ENCODE measurements around the gene NMRK2. TPM values are rescaled to one million over a fixed set of nuclear protein-coding genes. Genes with fewer than 3 reads are reported as not detected.

Gene NMRK2
- polyA plus RNA-seq, 2 of the 4 experiments (the other 2 are of a cell fraction): not detected

DNA sequence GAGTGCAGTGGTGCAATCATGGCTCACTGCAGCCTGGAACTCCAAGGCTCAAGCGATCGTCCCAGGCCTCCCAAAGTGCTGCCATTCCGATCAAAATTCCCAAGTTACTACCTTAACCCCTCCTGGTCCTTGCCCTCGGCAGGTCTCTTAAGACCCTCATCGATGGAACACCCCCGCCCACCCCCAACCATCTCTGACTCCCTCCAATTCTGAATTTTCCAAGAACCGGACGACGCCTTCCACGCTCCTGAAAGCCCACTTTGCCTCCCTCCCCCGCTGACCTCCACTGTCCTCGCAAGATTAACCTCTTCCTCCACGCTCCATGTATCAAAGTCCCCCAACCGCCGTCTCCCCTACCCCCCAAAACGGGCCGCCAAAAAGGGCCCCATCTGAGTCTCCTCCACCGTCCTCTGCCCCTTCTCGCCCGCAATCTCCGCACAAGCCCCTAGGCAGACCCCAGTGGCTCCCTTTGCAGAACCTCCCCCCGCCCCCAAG lies 37.5 kb downstream of the NMRK2 start:
- ChIA-PET POLR2A (interaction anchor here (4.7 kb wide), 1 partner anchor 13 kb away, joined by 60 read pairs; the partner anchor contains the start of gene EEF2), CTCF (interaction anchor here (1.2 to 4.8 kb wide), 3 partner anchors 10 to 15 kb away, joined by 4 to 16 read pairs (median 4); partner anchors contain the start of gene EEF2)
- under 1% methylated on average over 17 of the region's 22 CpGs for WGBS (ENCODE audit: missing lambda C conversion rate)
- ATAC-seq (peak in 1 of 2 experiments; percentile 0; a peak in 1 of 6 replicates), FAIRE-seq (no peak), DNase-seq (ENCODE audit: low read depth in 1 of 2, low spot score in 1 of 2) (no peak)
- Histone ChIP-seq H3K4me2 (peak overlapping the region; percentile 94), H3K4me3 (peak overlapping the region; percentile 89), H3K27ac (peak overlapping the region; percentile 88 to 98), H3K4me1 (peaks cover 23% of the 10 kb centered on the region), H3K9me3 (no peaks in the 10 kb centered on the region)
- TF ChIP-seq RNF2 (IDR thresholded peaks at IDR 0.05; ENCODE audit: borderline replicate concordance, low read depth): no peak

DNA sequence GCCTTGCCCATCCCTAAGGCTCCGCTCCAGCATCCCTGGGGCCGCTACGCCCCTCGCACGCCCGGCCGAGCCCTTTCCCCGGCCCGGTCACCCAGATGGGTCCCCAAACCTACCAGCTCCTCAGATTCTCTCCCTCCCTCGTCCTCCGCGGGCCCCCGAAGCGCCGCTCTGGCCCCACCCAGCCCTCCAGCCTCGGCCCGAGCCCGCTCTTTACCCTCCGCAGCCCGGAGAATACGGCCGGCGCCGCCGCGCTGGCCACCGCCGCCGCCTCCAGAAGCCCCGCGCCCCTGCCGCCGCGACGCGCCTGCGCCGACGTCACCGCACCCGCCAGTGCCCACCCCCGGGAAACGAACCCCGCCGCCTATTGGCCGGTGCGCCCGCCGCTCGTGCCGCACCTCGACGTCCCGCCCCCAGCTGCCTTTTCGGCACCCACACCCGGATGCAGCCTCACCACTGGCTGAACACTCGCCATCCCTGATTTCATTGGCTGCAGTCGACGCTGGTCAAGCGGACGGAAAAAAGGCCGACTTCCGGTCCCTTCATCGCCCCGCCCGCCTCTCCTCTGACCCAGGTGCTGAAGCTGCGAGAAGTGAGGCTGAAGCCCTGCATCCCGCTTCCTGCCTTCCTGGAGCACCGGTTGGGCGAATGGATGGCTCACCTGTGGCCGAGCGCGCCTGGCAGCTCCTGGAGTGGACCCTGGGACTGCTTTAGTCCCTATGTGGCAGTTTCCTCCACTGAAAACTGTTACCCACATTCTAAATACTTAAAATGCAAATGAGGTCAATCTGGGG lies 38.1 kb downstream of the NMRK2 start, which contains the start of gene DAPK3:
TSS of gene DAPK3 (minus strand) at position 292 of the 791 bp plus-strand sequence. CDS start 1,364 bp downstream, outside the sequence.
- Histone ChIP-seq H3K4me1 (peaks cover 23% of the 10 kb centered on the region), H3K4me2 (peak within 1 kb of the TSS; percentile 94), H3K4me3 (peak within 1 kb of the TSS; percentile 89), H3K27ac (peak within 1 kb of the TSS; percentile 88 to 98), H3K9me3 (no peaks in the 10 kb centered on the region)
- POLR2A ChIA-PET: interaction anchor here (0.6 to 4.7 kb wide), 3 partner anchors 9 to 32 kb away, joined by 3 to 60 read pairs (median 14); partner anchors contain the start of gene EEF2
- FAIRE-seq (no peak), ATAC-seq (peak; percentile 72 to 80), DNase-seq (ENCODE audit: low read depth in 1 of 2, low spot score in 1 of 2) (peak; percentile 75 to 95)
- 0% methylated on average over 11 of the region's 73 CpGs for WGBS (ENCODE audit: missing lambda C conversion rate)
- CTCF ChIA-PET: interaction anchor here (0.7 to 4.8 kb wide), 3 partner anchors 9 to 17 kb away, joined by 4 to 16 read pairs (median 4); no protein-coding TSS in a partner anchor
- TF ChIP-seq RARB (CRISPR knock-in tag; IDR thresholded peaks at IDR 0.05) (peak; percentile 49; the same call in 1 of the 2 replicates), CEBPB (IDR thresholded peaks at IDR 0.05) (no peak), FOXS1 (CRISPR knock-in tag; IDR thresholded peaks at IDR 0.05) (no peak), RNF2 (IDR thresholded peaks at IDR 0.05; ENCODE audit: borderline replicate concordance, low read depth) (no peak), POLR2AphosphoS2 (conservative IDR thresholded peaks at IDR 0.05; ENCODE audit: low read length) (peak; percentile 99), ESRRA (IDR thresholded peaks at IDR 0.05; ENCODE audit: borderline replicate concordance, low read length) (no peak), ATOH8 (CRISPR knock-in tag; IDR thresholded peaks at IDR 0.05; ENCODE audit: low read depth) (0 out of 2 replicates have a peak, but pooled peaks have one; percentile 13), FOSB (CRISPR knock-in tag; IDR thresholded peaks at IDR 0.05) (peak; percentile 87; the same call in 1 of the 2 replicates), MYC (IDR thresholded peaks at IDR 0.05; ENCODE audit: borderline replicate concordance, low read length) (no peak), POLR2A (IDR thresholded peaks at IDR 0.05; ENCODE audit: low read length) (peak; percentile 37; the same call in 1 of the 2 replicates), JUN (IDR thresholded peaks at IDR 0.05) (peak; percentile 26 to 72; a peak in 4 of 5 replicates), CHD2 (IDR thresholded peaks at IDR 0.05; ENCODE audit: low read length, partially characterized antibody) (no peak), PHF8 (IDR thresholded peaks at IDR 0.05; ENCODE audit: borderline replicate concordance, low read depth) (peak; percentile 36; the same call in 1 of the 2 replicates), RFX5 (IDR thresholded peaks at IDR 0.05) (no peak), TFCP2L1 (CRISPR knock-in tag; IDR thresholded peaks at IDR 0.05) (peak; percentile 93), RCOR1 (IDR thresholded peaks at IDR 0.05; ENCODE audit: low read depth, low read length) (no peak), HEYL (CRISPR knock-in tag; IDR thresholded peaks at IDR 0.05) (no peak), SMC3 (IDR thresholded peaks at IDR 0.05) (no peak), HOXA7 (CRISPR knock-in tag; IDR thresholded peaks at IDR 0.05) (0 out of 2 replicates have a peak, but pooled peaks have one; percentile 46), USF2 (IDR thresholded peaks at IDR 0.05) (0 out of 2 replicates have a peak, but pooled peaks have one; percentile 23), FOSL2 (IDR thresholded peaks at IDR 0.05) (no peak), FOSL2 (CRISPR knock-in tag; IDR thresholded peaks at IDR 0.05) (0 out of 2 replicates have a peak, but pooled peaks have one; percentile 5), ZFP36 (IDR thresholded peaks at IDR 0.05; ENCODE audit: borderline replicate concordance, partially characterized antibody) (no peak), NR3C1 (IDR thresholded peaks at IDR 0.05) (no peak), RAD21 (conservative IDR thresholded peaks at IDR 0.05 in 1 of 2, IDR thresholded peaks at IDR 0.05 in 1 of 2) (no peak), HDAC2 (IDR thresholded peaks at IDR 0.05) (no peak), CHD4 (IDR thresholded peaks at IDR 0.05; ENCODE audit: borderline replicate concordance) (no peak), BCL3 (IDR thresholded peaks at IDR 0.05) (no peak), GATA3 (IDR thresholded peaks at IDR 0.05; ENCODE audit: borderline replicate concordance) (no peak; the same call in 1 of the 2 replicates), EHMT2 (IDR thresholded peaks at IDR 0.05; ENCODE audit: low read depth) (no peak), BHLHE40 (IDR thresholded peaks at IDR 0.05; ENCODE audit: low read depth, low read length) (0 out of 2 replicates have a peak, but pooled peaks have one; percentile 33), HOXB13 (CRISPR knock-in tag; IDR thresholded peaks at IDR 0.05; ENCODE audit: low read depth) (no peak)
- TF ChIP-seq, protein P1, sequence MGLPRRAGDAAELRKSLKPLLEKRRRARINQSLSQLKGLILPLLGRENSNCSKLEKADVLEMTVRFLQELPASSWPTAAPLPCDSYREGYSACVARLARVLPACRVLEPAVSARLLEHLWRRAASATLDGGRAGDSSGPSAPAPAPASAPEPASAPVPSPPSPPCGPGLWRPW (IDR thresholded peaks at IDR 0.05): no peak
